GM23338 (cell line): Measurements from ENCODE around the gene MRPL34. TPM values are rescaled to one million over a fixed set of nuclear protein-coding genes. Genes with fewer than 3 reads are reported as not detected.

Experiments used
- ATAC-seq: fragments of 200-7000 bp; cut with Tn5 transposase; 3 replicates; pipeline ENCODE4 v1.9.1; 2020
- DNase-seq: peaks from one replicate; pipeline ENCODE4 v3.0.0-alpha.2; 2015; ENCODE audit warnings: low spot score
- H2AFZ ChIP-seq: fragments of 200-600 bp; sonication (generic); 2 replicates; pipeline ENCODE4 v1.8.0; 2016; ENCODE audit warnings: antibody characterized with exemption, mild to moderate bottlenecking, moderate library complexity
- H3F3A ChIP-seq: fragments of 200-600 bp; sonication (generic); replicated peaks from 2 replicates; pipeline ENCODE4 v1.8.0; 2017; ENCODE audit warnings: antibody characterized with exemption, mixed run types, low read depth
- H3K27ac ChIP-seq: fragments of 200-600 bp; sonication (generic); 2 replicates; pipeline ENCODE4 v1.6.1; 2016; ENCODE audit warnings: low read depth
- H3K27me3 ChIP-seq: fragments of 200-600 bp; sonication (generic); 2 replicates; pipeline ENCODE4 v1.8.0; 2016; ENCODE audit warnings: mild to moderate bottlenecking, mixed run types, moderate library complexity; ENCODE audit not compliant: insufficient read depth
- H3K36me3 ChIP-seq: fragments of 200-600 bp; sonication (generic); 2 replicates; pipeline ENCODE4 v1.8.0; 2016; ENCODE audit warnings: mild to moderate bottlenecking; ENCODE audit not compliant: insufficient read depth
- H3K4me1 ChIP-seq: fragments of 200-600 bp; sonication (generic); 2 replicates; pipeline ENCODE4 v1.8.0; 2016; ENCODE audit warnings: mild to moderate bottlenecking, moderate library complexity; ENCODE audit not compliant: insufficient read depth
- H3K4me2 ChIP-seq: fragments of 200-600 bp; sonication (generic); 2 replicates; pipeline ENCODE4 v1.7.1; 2017; ENCODE audit warnings: mixed run types
- H3K4me3 ChIP-seq: fragments of 200-600 bp; sonication (generic); 2 replicates; pipeline ENCODE4 v1.6.1; 2016; ENCODE audit warnings: mixed run types
- H3K79me2 ChIP-seq: fragments of 200-600 bp; sonication (generic); replicated peaks from 2 replicates; pipeline ENCODE4 v1.8.0; 2017; ENCODE audit warnings: mild to moderate bottlenecking; ENCODE audit not compliant: insufficient read depth
- H3K9me2 ChIP-seq: fragments of 200-600 bp; sonication (generic); 2 replicates; pipeline ENCODE4 v1.8.0; 2017; ENCODE audit not compliant: insufficient read depth
- H4K20me1 ChIP-seq: fragments of 200-600 bp; sonication (generic); replicated peaks from 2 replicates; pipeline ENCODE4 v1.8.0; 2017; ENCODE audit warnings: mild to moderate bottlenecking; ENCODE audit not compliant: insufficient read depth
- H3K27ac Mint-ChIP-seq: 2 replicates; pipeline ENCODE4 v1.8.0; 2020; ENCODE audit warnings: inconsistent platforms, mild to moderate bottlenecking, moderate library complexity, mixed read lengths
- H3K27me3 Mint-ChIP-seq: 3 replicates; pipeline ENCODE4 v1.8.0; 2022; ENCODE audit warnings: low read depth, mild to moderate bottlenecking, moderate library complexity, mixed read lengths, inconsistent platforms; ENCODE audit not compliant: insufficient read depth, poor library complexity
- H3K36me3 Mint-ChIP-seq: 3 replicates; pipeline ENCODE4 v1.8.0; 2021; ENCODE audit warnings: low read depth, mild to moderate bottlenecking, inconsistent platforms, moderate library complexity, mixed read lengths
- H3K4me1 Mint-ChIP-seq: 3 replicates; pipeline ENCODE4 v1.8.0; 2020; ENCODE audit warnings: mild to moderate bottlenecking, inconsistent platforms, mixed read lengths
- H3K4me3 Mint-ChIP-seq: 3 replicates; pipeline ENCODE4 v1.8.0; 2021; ENCODE audit warnings: moderate library complexity, mild to moderate bottlenecking, inconsistent platforms, mixed read lengths
- H3K9me3 Mint-ChIP-seq: 3 replicates; pipeline ENCODE4 v1.8.0; 2020; ENCODE audit warnings: moderate library complexity, mild to moderate bottlenecking, inconsistent platforms, mixed read lengths
- CREB1 ChIP-seq: fragments of 250-450 bp; sonication (Bioruptor Pico); IDR thresholded peaks from 2 replicates; pipeline ENCODE4 v1.5.0; 2020; ENCODE audit warnings: low read depth, mild to moderate bottlenecking, moderate library complexity
- CTCF ChIP-seq, 2 experiments: fragments of 200-600 bp in 1 of 2; sonication (generic) in 1 of 2; conservative IDR thresholded peaks; 2 replicates each; pipeline versions ENCODE4 v1.5.1 to v1.6.1; 2016 to 2017; ENCODE audit warnings: antibody characterized with exemption in 2 of 2, low read depth in 2 of 2, mild to moderate bottlenecking in 2 of 2, moderate library complexity in 1 of 2
- ETS1 ChIP-seq: IDR thresholded peaks from 2 replicates; pipeline ENCODE4 v1.6.1; 2016; ENCODE audit warnings: antibody characterized with exemption
- EZH2 ChIP-seq: fragments of 200-600 bp; sonication (generic); IDR thresholded peaks from one replicate; pipeline ENCODE4 v1.8.0; 2017; ENCODE audit warnings: antibody characterized with exemption, mild to moderate bottlenecking, low read depth; ENCODE audit not compliant: unreplicated experiment
- EZH2phosphoT487 ChIP-seq: fragments of 200-600 bp; sonication (generic); IDR thresholded peaks from one replicate; pipeline ENCODE4 v1.8.1; 2018; ENCODE audit warnings: antibody characterized with exemption; ENCODE audit not compliant: unreplicated experiment
- JUNB ChIP-seq: IDR thresholded peaks from one replicate; pipeline ENCODE4 v1.6.1; 2016; ENCODE audit warnings: antibody characterized with exemption; ENCODE audit not compliant: unreplicated experiment
- NANOG ChIP-seq: IDR thresholded peaks from 2 replicates; pipeline ENCODE4 v1.6.1; 2016; ENCODE audit warnings: antibody characterized with exemption, borderline replicate concordance
- POLR2AphosphoS5 ChIP-seq: IDR thresholded peaks from 2 replicates; pipeline ENCODE4 v1.6.1; 2016; ENCODE audit warnings: antibody characterized with exemption, low read depth
- REST ChIP-seq: IDR thresholded peaks from one replicate; pipeline ENCODE4 v1.6.1; 2018; ENCODE audit warnings: antibody characterized with exemption; ENCODE audit not compliant: unreplicated experiment
- STAT1 ChIP-seq: IDR thresholded peaks from one replicate; pipeline ENCODE4 v1.6.1; 2016; ENCODE audit warnings: antibody characterized with exemption; ENCODE audit not compliant: unreplicated experiment
- ZNF114 ChIP-seq: fragments of 250-450 bp; sonication (Bioruptor Pico); IDR thresholded peaks from 2 replicates; pipeline ENCODE4 v1.5.0; 2020; ENCODE audit warnings: mild to moderate bottlenecking, moderate library complexity
- ZNF331 ChIP-seq: fragments of 250-450 bp; sonication (Bioruptor Pico); IDR thresholded peaks from 2 replicates; pipeline ENCODE4 v1.5.0; 2020; ENCODE audit warnings: low read depth, mild to moderate bottlenecking, moderate library complexity
- ZNF462 ChIP-seq: fragments of 250-450 bp; sonication (Bioruptor Pico); IDR thresholded peaks from 2 replicates; pipeline ENCODE4 v1.5.0; 2020; ENCODE audit warnings: mild to moderate bottlenecking, moderate library complexity
- polyA plus RNA-seq: library from polyadenylated mRNA; unstranded; fragments of >200 nt; fragmentation: Nextera tagmentation; extraction: Ambion mirVana; gene quantifications from 2 replicates; pipeline ENCODE4 v1.2.1, GENCODE V29; 2016
- total RNA-seq: library from RNA; depleted of rRNA; stranded (reverse); fragments of >200 nt; shearing (Covaris generic); gene quantifications from 2 replicates; pipeline ENCODE4 v1.2.3, GENCODE V29; 2014

The MRPL34 gene
- total and polyA plus RNA-seq, 2 experiments from 2014 or later: 59.9 to 266 TPM

GRCh38 chr19:17325881-17326594, 20.4 kb downstream of the MRPL34 start:
- H2AFZ ChIP-seq: no peak overlapping the region
- H3K4me3 Mint-ChIP-seq: peak overlapping the region; percentile 90; the same call in 2 of the 3 replicates
- H3K27ac ChIP-seq: 0 out of 2 replicates have a peak overlapping the region, but pooled peaks have one; percentile 37
- ATAC-seq (no peak), DNase-seq (no peak)
- H3K4me2 ChIP-seq: no peak overlapping the region
- H3K9me3 Mint-ChIP-seq: no peaks in the 10 kb centered on the region; the same call in 2 of the 3 replicates
- H3K4me1 Mint-ChIP-seq: peaks cover 28% of the 10 kb centered on the region
- H3K4me1 ChIP-seq: peaks cover 25% of the 10 kb centered on the region
- TF ChIP-seq STAT1 (no peak), REST (no peak), NANOG (no peak), ETS1 (no peak), JUNB (no peak), ZNF331 (no peak), EZH2phosphoT487 (no peak), CREB1 (CRISPR knock-in tag) (no peak), ZNF114 (CRISPR knock-in tag) (no peak), ZNF462 (CRISPR knock-in tag) (no peak), CTCF (conservative IDR thresholded peaks at IDR 0.05; ENCODE audit: low read depth in 2 of 2) (no peak), POLR2AphosphoS5 (no peak), EZH2 (no peak)
- no peak overlapping the region; the same call in 1 of the 2 replicates for H3K27ac Mint-ChIP-seq
- peaks cover 9% of the 10 kb centered on the region; the same call in 1 of the 2 replicates for H3K27me3 ChIP-seq
- peaks cover 33% of the 10 kb centered on the region for H3F3A ChIP-seq
- H3K27me3 Mint-ChIP-seq: peaks cover 13% of the 10 kb centered on the region
- H3K79me2 ChIP-seq: no peaks in the 10 kb centered on the region
- no peak overlapping the region for H3K4me3 ChIP-seq
- peaks cover 20% of the 10 kb centered on the region for H3K36me3 Mint-ChIP-seq
- no peaks in the 10 kb centered on the region; the same call in 1 of the 2 replicates for H4K20me1 ChIP-seq
- no peaks in the 10 kb centered on the region for H3K36me3 ChIP-seq
- H3K9me2 ChIP-seq: no peaks in the 10 kb centered on the region
